ENCODE data around the gene LRRC8B.
"Not testable (repeated sequence)": the region's sequence is repeated elsewhere in the genome, so short reads cannot be mapped to it uniquely, and the experiment has no call there.

LRRC8B gene

GRCh38 chr1:89524369-89525168 is at the start of gene LRRC8B:
LRRC8B (plus strand) TSS chr1:89524829; CDS start chr1:89582651, 57,822 bp downstream.
- peak; percentile 79 for DNase-seq

- no peak for DNase-seq
These were observed 49.4 kb upstream of the LRRC8B start for GRCh38 chr1:89475269-89475668.

GRCh38 chr1:89476072-89476471 is 48.6 kb upstream of the LRRC8B start:
- no peak for DNase-seq

- peak; percentile 82 for DNase-seq
These were observed 41.4 kb upstream of the LRRC8B start for GRCh38 chr1:89483010-89483756.

- no peak for DNase-seq
These were observed 40.9 kb upstream of the LRRC8B start for GRCh38 chr1:89483757-89484077.

- DNase-seq: peak; percentile 60
These were observed 40.3 kb upstream of the LRRC8B start for GRCh38 chr1:89484092-89485038.

- no peak for DNase-seq
These were observed 36.7 kb upstream of the LRRC8B start for GRCh38 chr1:89487972-89488371.

- DNase-seq: no peak
These were observed 35.4 kb upstream of the LRRC8B start for GRCh38 chr1:89489047-89489729.

- DNase-seq: no peak
These were observed 34.2 kb upstream of the LRRC8B start for GRCh38 chr1:89490389-89490788.

- DNase-seq: peak; percentile 94
These were observed 25.3 kb upstream of the LRRC8B start for GRCh38 chr1:89499320-89499719.

- DNase-seq: no peak
These were observed 22.6 kb upstream of the LRRC8B start for GRCh38 chr1:89502042-89502441.

- DNase-seq: peak; percentile 40
These were observed 21.7 kb upstream of the LRRC8B start for GRCh38 chr1:89502895-89503294.

GRCh38 chr1:89503690-89504089 is 20.9 kb upstream of the LRRC8B start:
- DNase-seq: no peak

- not testable (repeated sequence) for DNase-seq
These were observed 14.6 kb upstream of the LRRC8B start for GRCh38 chr1:89510061-89510460.

- DNase-seq: no peak
These were observed 11.5 kb upstream of the LRRC8B start for GRCh38 chr1:89512996-89513720.

GRCh38 chr1:89516055-89516454 is 8.6 kb upstream of the LRRC8B start:
- DNase-seq: no peak

- no peak for DNase-seq
These were observed 6.4 kb upstream of the LRRC8B start for GRCh38 chr1:89518221-89518631.

GRCh38 chr1:89519779-89520358 is 4.8 kb upstream of the LRRC8B start:
- DNase-seq: no peak

GRCh38 chr1:89521977-89522376 is 2.7 kb upstream of the LRRC8B start:
- DNase-seq: not testable (repeated sequence)

- DNase-seq: peak; percentile 66
These were observed 859 bp upstream of the LRRC8B start for GRCh38 chr1:89523572-89524368.

Measured in NCI-H446 treated with DMSO at 0.1 percent for 48 hours (cell line).